Renal cortical epithelial cell (primary cell): Measurements from ENCODE around the gene FADS3. TPM values are rescaled to one million over a fixed set of nuclear protein-coding genes. Genes with fewer than 3 reads are reported as not detected.
A peak's percentile ranks its signal among the peaks of the same experiment; 100 is the strongest.

ENCODE experiments used
- DNase-seq: peaks from one replicate; pipeline ENCODE4 v3.0.0-alpha.2; 2011; ENCODE audit warnings: low read depth
- total RNA-seq: library from RNA; depleted of rRNA; stranded (reverse); fragments of >200 nt; gene quantifications from 2 replicates; pipeline ENCODE4 v1.2.3, GENCODE V29; 2014

The FADS3 gene
- total RNA-seq, 1 donor from 2014 or later: 181 TPM

- no peak for DNase-seq
Observed at GRCh38 chr11:61913699-61914395, 22.5 kb upstream of the FADS3 start.

DNA sequence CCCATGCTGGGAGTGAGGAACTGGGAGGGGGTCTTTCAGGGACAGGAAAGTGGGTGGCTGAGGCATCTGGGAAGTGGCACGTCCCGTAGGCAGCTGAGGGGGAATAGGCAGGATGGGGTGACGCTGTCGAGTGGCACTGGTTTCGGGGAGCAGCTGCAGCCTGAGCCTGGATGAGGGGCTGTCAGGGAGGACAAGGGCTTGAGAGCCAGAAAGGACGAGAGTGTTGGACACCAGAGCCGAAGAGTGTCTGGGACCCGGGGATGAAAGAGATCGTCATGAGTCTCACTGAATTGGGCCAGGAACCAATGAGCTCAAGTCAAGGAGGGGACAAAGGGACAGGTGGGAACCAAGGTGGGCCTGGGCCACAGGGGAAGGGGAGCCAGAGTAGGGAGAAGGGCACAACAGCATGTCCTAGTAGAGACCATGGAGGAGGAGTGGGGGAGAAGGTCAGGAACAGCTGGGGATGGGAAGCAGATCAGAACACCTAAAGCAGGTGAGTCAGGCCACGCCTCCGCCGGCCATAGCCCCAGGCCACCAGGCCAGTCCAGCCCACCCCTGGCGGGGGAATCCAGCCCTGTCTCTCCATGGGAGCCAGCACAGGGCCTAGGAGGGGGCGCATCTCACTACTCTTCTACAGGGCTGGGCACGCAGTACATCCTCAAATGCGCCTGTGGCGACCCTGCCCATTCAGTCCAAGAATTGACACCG, 21.8 kb upstream of the FADS3 start:
- no peak for DNase-seq

GRCh38 chr11:61912530-61912898, 21.2 kb upstream of the FADS3 start:
- no peak for DNase-seq

DNA sequence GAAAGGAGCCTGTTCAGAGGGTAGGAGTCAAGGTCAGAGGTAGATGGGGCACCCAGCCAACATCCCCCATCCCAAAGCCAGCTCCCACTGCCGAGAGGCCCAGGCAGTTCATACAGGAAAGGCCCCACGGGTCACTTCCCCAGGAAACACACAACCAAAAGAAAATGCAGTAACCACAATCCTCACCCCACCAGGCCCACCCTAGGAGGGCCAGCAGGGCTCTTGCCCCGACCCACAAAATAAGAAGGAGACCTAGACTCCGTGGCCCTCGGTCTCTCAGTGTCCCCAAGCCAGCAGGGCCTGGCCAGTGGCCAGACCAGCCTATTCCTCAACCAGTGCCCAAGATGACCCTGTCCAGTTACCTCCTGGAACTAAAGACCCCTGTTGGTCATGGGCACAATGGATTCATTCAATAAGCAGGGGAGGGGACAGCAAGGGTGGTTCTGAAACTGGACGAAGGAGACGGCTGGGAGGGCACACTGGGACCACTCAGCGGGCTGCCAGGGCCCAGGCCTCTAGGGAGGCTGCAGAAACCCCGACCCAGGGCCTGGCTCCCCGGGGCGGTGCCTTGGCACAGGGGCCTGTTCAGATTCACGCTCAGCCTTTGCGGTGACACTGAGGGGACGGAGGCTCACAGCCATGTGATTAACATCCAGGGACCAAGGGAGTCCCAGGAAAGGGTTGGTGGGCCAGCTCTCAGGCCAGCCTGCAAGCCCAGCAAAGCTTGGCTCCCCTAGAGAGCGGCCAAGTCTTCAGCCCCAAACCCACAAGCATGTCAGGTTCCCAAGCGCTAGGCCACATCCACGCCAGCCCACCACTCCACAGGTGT, 20.6 kb upstream of the FADS3 start:
- no peak for DNase-seq

DNA sequence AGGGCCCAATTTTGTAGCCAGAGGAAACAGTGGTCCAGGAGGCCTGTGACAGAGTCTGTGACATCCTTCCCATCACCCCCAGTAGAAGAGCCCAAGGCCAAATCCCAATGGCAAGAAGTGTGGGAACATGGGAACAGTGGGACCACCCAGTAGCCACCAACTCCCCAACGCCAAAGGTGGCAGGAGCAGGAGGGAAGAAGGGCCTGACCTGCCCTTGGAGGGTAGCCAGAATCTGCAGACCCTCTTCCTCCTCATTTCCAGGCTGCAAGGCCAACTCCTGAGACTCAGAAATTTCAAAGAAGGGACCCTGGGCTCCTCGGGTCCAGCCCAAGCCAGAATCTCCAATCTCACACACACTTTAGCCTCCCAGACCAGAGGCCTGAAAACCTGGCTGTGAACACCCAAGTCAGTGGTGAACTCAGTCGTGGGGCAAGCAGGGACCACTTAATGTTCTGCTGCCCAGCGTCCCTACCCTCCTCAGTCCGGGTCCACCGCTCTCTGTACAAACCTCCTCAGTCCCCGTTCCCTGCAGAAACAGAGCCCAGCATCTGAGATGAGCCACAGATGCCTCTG, 19.9 kb upstream of the FADS3 start:
- DNase-seq: no peak

- DNase-seq: no peak
Observed at GRCh38 chr11:61910187-61911127, 19.1 kb upstream of the FADS3 start.

- DNase-seq: no peak
Observed at GRCh38 chr11:61908730-61909316, 17.5 kb upstream of the FADS3 start.

- no peak for DNase-seq
Observed at GRCh38 chr11:61907871-61908729, 16.8 kb upstream of the FADS3 start.

GRCh38 chr11:61907282-61907681, 15.9 kb upstream of the FADS3 start:
- DNase-seq: no peak

DNA sequence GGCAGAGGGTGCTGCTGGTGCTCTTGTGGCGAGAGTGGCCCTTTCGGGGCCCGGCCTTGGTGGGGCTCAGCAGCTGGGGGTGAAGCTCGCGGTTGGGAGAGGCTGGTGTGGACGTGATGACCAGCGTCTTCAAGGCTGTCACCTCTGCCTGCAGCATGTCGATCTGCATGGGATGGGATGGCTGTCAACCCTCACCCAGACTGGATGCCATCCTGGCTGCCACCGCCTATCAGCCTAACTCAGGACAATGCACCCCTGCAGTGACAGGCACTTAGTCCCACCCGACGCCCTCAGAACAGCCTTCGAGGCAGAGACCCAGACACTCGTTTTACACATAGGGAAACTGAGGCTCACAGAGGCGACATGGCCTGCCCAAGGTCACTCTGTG, 15.2 kb upstream of the FADS3 start:
- no peak for DNase-seq

DNA sequence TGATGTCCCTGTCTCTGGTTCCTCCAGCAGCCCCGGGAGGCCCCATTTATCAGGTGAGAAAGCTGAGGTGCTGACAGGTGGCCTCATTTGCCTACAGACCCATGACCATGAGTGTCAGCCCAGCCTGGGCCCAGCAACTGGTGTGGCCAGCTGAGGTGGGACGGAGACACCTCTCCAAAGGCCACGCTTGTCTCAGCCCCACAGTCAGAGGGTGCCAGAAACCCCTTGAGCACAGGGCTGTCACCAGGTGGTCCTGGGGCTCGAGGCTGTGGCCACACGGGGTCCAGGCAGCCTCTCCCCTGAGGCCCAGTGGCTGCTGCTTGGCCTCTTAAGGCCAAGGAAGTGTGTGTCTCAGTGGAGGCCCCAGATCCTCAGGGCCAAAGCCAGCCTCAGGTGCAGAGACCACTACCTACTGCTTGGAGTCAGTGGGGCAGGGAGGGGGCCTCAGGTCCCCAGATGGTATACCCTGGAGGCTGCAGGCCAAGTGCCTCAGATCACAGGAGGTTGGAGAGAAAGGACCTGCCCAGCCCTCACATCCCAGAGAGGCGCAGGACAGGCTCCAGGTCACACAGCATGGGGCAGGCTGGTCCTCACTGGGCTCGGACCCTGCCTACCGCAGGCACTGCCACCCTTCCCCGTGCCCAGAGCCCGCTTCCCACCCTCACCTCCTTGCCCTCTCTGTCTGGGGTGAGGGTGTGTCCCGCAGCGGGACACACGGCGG, 14.6 kb upstream of the FADS3 start:
- no peak for DNase-seq

GRCh38 chr11:61905067-61905696, 13.8 kb upstream of the FADS3 start:
- no peak for DNase-seq

GRCh38 chr11:61904539-61905048, 13.2 kb upstream of the FADS3 start:
- peak; percentile 41 for DNase-seq

DNA sequence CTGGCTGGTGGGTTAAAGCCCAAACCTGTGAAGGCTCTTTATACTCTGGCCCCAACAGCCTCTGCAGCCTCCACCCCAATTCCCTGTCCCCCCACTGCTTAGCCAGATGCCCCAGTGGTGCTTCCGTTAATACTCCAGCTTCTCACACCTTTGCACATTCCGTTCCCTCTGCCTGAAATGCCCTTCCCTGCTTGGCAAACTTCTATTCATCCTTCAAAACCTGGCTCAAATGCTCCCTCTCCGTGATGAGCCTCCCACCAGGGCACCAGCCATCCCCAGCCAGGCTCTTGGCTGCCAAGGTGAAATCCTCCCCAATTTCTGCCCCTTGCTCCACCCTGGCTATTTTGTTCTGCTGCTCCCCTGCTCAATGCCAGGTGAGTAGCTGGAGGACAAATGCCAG, 12.5 kb upstream of the FADS3 start:
- DNase-seq: no peak

GRCh38 chr11:61902313-61902712, 11.0 kb upstream of the FADS3 start:
- DNase-seq: no peak

GRCh38 chr11:61901397-61901796, 10.1 kb upstream of the FADS3 start:
- DNase-seq: no peak

DNA sequence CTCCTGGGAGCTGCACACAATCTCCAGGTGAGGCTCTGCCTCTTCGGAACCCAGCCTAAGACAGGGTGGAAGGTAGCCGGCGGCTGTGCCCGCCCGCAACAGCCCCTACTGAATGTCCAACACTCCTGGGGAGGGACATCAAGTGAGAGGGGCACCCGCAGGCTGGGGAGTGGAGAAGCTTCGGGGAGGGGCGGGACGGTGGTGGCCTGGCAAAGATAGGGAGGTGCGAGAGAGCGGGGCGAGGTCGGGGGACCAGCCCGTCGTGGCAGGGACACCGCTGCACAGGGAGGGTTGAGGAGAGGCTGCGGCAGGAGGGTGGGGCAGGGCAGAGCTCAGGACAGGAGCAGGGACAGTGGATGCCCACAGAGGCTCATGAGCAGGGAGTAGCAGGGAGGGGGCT, 8.9 kb upstream of the FADS3 start:
- DNase-seq: no peak

DNA sequence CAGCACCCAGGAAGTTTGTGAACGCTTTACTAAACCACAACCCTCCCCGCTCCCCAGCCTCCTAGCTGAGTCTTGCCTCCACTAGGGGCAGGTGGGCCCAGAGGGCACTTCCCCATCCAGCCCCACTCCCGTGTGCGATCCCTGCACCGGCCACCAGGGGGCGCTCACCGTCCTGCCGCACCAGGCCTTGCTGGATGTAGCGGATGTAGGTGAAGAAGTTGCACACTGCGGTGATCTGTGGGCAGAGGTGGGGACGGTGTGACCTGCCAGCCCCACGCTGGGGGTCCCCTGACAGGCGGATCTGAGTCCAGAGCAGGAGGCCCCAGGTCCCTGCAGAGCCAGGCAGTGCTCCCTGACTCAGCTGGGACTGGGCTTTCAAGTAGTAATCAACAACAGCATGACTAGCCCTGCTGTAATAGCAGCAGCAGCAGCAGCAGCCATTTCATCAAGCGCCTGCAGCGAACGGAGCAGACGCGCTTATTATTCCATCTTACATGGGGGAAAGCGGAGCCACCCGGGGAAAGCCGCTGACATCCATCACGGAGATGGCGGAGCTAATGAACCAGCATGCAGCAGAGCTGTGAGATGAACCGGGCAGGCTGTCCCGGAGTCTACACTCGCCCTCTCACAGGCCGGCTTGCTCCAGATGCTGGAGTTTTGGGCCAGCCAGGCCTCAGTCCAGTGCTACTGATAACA, 7.9 kb upstream of the FADS3 start:
- DNase-seq: peak; percentile 48
